ENCODE measurements around the gene RASGRF2.

The RASGRF2 gene

DNA sequence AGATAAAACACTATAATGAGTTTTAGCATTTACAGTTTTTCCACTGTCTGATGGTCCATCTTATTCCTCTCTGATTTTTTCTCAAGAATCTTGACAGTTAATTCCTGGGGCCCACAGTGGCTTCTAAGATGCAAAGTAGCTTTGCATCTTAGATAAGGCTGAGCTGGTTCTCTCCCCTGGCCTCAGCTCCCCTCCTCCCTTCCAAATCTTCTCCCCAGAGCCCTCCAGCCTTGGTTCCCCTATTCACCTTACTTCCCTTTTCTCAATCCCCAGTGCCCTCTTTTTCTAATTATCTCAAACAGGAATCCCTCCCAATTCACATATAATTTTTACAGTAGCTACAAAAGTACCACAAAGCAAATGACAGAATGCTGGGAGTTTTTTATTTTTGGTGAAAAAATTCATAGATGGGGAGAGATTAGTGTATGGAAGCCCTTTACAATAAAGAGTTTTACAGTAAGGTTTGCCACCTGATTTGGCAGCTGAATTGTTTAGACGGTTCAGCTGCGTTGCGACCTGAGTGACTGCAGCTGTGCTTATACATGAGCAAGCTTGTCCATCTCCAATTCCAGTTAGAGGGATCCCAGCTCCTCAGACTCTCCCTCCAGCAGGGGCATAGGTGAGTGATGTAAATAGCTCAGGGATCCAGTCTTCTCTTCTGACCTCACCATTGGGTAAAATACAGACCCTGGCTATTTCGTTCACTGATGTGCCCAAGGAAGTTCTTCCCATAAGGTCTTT, 221.6 kb downstream of the RASGRF2 start:
- ATAC-seq, result no peak

DNA sequence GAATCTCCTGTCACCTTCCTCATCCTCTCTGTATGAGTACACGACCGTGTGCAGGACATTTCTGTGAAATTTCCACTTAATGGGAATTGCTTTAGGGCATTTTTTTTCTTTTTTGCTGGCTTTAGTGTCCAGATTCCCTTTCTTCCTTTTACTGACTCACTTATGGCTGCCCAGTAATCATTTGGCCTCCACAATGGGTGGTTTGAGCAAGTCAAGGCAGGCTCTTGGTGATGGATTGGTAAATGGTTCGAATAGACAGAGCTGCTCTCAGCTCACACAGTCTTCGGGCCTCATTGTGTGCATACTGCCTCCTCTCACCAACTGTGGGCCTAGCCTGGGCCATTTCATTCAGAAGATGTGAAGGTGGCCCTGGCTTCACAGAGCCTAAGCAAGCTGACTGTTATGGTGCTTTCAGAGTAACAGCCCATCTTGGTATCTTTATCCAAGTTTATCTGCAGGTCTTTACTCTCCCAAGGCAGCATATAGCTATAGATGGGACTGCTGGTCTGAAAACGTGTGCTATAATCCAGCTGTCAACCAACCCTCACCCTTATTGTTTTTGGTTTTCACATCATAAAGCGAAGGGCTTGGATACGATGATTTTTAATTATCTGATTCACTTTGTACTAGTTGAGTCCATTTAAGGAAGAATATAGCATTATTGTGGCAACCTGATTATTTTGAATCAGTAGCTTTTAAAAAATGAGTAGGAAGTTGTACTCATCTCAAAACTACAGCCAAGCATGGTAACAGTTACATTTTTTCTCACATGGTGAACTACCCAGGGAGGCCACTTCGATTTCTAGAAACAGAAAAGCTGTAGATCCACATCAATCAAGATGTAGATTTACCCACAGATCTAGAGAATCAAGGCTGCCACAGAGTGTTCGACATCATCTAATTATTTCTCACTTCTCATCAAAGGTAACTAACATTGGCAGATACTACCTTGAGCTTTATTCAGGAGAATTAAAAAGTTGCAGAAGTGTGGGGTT, 222.5 kb downstream of the RASGRF2 start:
- peak; percentile 44 to 45 for ATAC-seq

DNA sequence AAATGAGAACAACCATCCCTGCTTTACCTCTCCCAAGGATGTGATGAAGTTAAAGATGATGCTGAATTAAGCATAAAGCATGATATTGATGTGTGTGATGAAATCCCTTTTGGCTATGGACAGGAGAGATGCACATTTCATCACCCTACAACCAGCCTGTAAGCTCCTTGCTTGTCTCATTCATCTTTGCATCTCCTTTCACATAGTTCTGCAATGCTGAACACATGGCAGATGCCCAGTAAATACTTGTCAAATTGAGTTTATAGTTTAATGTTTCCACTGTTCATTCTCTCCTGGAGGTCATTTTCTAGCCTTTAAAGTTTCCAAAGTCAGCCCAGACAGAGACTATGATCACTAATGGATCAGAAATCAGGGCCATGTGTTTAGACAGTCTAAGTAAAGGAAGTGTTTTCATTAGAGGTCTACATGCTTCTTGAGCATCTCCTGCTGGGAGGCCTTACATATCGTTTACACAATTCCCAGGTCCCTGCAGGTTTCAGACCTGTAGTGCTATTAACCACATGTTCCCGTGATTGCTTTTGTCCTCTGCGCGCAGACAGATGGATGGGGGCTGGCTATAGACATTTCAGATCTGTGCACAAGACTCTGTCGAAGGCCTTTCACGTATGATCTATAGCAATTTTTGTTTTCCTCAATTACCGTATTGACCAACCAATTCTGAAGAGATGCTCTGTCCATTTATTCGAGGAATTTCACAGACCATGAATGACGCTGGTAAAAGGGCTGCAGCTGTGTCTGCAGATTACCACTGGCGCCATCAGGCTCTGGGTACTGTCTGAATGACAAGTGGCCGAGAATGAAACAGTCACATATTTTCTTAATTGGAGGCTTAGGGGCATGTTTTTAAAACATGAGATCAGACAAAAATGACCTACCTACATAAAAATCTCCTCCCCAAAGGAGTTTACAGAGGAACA, 223.9 kb downstream of the RASGRF2 start:
- ATAC-seq, result no peak

DNA sequence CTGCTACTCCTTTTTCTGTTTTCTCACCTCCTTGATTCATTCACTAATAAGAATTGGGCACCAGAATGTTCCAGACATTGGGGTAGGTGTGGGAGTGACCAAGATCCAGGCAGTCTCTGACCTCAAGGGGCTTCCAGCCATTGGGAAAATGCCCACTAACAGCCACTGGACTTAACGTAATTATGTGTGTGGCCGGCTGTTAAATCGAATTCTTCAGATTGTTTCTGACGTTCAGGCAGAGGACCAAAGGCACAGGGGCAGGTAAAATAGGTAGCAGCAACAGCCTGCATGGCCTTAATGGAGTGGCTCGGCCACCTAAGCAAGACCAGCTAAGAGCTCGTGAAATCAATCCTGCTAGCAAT, 224.6 kb downstream of the RASGRF2 start:
- no peak for ATAC-seq

DNA sequence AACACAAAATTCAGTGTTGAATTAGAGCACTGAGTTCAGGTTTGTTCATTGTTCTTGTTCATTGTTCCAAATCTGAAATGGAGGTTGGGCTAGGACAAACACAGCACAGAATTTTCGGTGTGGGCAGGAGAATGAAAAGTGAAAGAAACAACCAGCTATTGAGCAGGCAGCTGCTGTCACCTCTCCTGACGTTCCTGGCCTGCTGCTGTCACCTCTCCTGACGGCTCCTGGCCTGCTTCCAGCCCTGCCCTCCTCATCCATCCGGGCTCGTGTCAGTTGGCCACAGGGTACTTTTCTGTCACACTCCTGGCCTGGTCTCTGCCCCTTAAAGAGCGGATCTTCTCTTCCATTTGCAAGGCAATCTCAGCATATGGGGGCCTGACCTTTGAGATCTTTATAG, 227.7 kb downstream of the RASGRF2 start:
- ATAC-seq, result no peak

DNA sequence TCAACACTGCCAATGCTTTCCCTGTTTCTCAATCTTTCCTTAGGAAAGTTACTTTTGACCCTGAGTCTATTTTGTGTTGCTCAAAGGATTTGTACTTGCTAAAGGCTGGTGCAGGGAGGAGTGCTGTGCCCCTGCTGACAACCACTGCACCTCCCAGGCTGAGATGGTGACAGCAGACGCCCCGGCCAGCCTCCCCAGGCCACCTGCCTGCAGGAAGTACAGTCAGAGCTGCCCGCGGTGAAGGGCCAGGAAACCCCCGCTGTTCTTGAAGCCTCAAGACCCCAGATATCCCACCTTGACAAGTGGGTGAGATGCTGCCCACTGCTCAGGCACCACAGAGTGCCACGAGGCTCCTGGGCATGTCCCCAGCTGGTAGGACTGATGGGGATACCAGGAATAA, 228.8 kb downstream of the RASGRF2 start:
- ATAC-seq, result no peak

DNA sequence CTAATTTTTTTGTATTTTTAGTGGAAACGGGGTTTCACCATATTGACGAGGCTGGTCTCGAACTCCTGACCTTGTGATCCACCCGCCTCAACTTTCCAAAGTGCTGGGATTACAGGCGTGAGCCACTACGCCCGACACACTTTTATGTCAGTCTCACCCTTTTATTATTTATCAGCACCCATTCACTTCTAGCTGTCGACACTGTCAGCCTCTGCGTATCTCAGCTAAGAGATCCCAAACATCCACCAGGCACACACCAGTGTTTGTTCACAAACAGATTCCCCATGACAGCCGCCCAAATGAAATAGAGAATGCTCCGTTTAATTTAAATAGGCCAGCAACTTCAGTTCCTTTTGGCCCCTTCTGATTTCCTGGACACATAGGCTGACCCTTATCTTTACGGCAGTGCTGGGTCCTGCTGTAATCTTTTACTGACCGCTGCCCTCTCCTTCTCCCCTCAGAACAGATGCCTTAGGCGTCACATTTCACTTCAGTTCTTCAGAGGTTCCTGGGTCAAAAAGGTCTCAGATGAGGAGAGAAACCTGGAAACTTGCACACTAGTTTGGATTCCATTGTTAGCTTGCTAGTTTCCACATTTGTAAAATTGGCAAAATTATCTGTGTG, 229.8 kb downstream of the RASGRF2 start:
- no peak for ATAC-seq

DNA sequence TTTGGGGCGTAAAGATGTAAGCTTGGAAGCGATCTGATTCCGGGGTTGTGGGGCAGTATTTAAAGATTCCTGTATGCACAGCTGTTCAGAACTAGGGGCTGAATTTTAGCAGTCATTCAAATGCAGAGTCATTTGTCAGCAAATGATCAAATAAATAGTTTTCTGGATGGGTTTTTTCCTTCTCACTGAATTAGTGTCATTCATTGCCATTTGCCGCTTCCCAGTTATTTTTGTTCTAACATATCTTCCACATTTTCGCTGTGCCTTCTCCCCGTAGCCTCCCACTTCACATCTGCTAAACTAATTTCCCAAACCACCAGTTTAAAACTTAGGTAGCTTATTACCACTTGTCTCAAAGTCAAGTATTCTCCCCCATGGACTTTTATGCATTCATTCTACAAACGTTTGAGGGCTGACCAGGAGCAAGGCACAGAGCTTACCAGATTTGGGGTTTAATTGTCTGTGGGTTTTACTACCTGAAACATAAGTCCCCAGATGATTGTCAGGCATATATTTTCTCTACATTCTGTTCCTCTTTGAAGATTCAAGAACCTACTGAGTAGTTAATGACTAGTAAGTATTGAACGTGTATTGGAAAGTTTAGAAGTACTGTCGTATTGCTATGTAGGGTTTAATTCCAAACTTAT, 231.7 kb downstream of the RASGRF2 start:
- ATAC-seq, result no peak

DNA sequence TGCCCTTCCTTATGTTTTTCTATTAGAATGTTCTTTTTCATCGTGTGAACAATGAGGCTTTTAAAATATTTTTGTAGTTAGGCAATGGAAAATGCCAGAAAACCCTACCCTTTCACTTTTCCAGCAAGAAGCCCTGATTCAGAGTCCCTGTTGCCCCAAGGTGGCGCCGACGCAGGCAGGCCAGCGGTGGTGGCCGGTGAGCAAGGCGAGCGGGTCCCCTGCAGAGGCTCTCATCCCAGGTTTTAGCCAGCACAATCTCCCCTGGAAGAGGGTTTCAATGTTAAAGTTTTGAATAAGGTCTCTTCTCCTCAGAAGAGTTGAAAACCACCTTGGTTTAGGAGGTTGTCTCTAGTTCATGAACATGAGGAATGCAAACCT, 232.2 kb downstream of the RASGRF2 start:
- ATAC-seq, result no peak

DNA sequence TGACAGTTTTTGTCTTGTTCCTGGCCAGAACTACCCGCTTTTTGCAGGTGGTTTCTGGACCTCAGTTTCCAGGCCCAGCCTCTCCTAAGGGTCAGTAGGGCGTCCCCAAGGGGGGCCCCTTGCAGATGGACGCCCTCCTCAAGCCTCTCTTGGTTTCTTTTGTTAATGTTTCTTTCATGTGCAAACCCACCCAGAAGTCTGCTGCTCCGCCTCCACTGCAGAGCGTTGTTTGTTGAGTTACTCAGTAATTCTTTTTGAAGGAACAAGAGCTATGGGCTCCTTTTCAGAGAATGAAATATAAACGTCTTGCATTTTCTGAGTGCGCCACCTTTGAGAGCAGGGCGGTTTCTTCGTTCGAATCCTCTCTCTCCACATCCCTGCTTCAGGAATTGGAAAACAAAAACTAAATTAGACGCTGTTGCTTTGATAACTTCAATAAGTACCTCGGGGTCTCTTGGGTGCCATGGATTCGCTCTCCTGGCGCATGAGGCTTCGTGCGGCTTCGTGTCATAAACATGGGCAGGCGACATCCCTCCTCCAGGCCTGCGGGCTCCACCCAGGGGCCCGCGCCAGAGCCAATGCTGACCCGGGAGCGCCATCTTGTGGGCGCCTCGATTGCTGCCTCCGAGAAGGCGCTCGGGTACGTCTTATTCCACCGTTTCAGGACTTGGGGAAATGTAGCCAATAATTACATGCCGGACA, 234.6 kb downstream of the RASGRF2 start:
- ATAC-seq, result peak; percentile 96 to 98

DNA sequence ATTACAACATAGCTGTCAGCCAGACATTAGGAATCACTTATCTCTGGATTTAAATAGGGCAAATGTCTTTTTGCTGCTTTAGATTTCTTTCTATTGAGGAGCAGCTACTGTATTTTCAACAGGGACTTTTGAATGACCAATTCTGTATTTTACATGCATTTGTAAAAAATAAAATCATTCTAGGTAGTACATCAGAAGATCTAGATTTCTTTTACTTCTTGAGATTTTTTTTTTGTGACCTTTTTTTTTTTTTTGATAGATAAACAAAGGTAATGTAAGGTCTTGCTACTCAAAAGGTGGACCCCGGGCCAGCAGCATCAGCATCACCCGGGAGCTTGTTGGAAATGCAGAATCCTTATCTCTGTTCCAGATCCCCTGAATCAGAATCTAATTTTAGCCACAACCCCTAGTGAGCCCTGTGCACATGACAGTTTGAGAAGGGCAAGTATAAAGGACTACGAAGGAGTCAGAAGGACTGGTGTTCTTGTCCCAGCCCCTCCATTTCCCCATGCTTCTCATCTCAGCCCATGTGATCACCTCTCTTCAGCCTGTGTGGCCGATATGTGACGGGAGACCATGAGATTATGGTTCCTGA, 235.3 kb downstream of the RASGRF2 start:
- ATAC-seq, result no peak

DNA sequence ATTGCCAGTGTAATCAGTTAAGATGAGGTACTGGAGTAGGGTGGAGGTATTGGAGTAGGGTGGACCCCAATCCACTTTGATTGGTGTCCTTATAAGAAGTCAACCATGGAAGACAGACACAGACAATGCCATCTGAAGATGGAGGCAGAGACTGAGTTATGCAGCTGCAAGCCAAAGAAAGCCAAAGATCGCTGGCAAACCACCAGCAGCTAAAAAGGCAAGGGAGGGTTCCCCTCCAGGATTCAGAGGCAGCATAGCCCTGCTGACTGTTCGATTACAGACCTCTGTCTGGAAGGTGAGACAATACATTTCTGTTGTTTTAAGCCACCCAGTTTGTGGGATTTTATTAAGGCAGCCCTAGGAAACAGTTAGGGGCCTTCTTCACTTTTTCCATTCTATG, 242.5 kb downstream of the RASGRF2 start:
- ATAC-seq, result no peak

DNA sequence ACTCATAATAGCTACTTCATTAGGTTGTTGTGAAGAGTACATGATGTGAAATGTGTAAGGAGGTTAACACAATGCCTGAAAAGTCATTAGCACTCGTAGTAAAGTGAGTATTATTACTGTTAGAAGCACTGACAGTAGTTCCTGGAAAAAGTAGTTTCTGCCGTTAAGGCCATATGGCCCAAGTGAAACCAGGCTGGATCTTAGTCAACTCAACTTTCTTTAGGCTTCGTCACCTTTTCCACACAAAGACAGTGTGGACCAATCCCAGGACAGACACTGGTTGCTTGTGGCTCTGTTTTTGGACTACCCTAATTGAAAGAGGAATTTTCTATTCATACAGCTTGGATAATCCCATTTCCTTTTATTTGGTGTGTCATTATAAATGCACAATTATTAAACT, 243.6 kb downstream of the RASGRF2 start:
- no peak for ATAC-seq

DNA sequence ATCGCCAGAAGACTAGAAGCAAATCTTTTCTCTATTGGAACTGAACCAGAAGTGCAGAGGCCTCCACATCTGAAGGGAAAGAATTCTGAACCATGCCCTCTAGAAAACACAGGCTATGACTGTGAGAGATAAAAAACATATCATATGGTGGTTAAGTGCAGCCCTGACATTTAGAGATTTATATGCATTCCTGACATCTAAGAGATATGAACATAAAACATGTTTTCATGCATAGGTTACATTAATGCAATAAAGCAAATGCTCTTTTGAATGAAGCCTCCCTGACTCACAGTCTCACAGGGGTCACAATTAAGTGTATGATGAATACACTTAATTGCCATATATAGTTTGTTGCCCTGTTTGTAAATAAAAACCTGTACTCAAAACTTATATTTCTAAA, 244.0 kb downstream of the RASGRF2 start:
- no peak for ATAC-seq

DNA sequence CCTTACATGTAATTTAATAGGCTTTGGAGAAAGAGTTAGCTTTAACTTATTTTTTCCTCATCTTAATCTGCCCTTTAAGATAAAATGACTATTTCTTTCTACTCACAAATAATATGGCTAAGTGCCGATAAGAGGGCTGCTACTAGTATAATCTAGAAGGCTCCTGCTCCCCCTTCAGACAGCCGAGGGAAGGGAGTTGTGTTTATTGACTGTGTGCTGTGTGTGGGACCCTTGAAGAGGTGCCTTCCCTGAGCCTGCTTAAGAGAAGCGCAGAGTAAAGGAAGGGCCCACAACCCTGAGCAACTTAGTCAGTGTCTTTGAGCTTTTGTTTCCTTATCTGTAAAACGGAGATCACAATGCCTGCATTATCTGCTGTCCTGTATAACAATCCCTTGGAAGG, 244.9 kb downstream of the RASGRF2 start:
- ATAC-seq, result no peak

DNA sequence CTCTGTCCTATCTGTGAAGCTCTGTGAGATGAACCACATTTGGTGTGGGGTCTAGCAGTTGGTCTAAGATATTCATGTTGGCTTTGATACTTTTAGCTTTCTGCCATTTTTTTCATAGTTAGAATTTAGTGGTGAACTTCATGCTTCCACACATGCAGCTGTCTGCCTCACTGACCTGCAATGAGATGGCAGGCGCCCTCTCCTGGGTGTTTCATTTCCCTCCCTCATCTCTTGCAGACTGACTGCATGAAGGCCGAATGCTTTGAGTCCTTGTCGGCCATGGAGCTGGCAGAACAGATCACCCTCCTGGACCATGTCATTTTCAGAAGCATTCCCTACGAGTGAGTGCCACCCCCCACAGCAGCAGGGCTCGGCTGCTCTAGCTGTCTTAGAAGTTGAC, 246.8 kb downstream of the RASGRF2 start:
- no peak for ATAC-seq

DNA sequence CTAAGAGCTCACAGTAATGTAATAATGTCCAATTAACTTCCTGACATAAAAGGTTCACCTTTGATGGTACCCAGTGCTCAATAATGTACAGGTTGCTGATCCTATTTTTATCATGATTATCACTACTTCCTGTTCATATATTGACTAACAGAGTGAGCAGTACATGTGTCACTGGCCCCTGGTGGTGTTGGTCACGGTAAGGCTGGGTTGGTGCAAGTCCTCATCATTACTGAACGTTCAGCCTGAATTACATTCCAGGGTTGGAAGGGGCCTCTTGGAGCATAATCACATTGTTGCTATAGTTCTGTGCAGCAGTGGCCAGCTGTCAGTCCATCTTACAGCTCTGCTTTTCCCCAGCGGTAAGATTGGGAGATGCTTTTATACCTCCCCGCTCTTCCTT, 248.7 kb downstream of the RASGRF2 start:
- peak; percentile 14 to 18 for ATAC-seq

DNA sequence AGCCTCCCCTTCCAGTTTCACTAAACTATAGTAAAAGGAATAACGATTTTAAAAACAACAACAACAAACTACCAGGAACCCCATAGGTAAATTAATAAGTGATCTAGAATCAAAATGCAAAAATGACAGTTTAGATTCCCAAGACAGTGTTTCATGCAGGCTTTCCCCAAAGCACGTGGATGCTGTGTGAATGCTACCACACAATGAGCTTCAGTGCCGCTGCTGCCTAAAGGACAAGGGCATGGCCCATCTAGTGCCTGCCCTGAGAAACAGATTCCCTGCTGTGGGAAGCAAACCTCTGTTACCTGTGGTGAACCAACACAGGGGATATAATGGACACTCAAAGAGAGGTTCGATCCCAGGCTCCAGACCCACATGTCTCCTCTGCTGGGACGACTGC, 249.2 kb downstream of the RASGRF2 start:
- ATAC-seq, result no peak

DNA sequence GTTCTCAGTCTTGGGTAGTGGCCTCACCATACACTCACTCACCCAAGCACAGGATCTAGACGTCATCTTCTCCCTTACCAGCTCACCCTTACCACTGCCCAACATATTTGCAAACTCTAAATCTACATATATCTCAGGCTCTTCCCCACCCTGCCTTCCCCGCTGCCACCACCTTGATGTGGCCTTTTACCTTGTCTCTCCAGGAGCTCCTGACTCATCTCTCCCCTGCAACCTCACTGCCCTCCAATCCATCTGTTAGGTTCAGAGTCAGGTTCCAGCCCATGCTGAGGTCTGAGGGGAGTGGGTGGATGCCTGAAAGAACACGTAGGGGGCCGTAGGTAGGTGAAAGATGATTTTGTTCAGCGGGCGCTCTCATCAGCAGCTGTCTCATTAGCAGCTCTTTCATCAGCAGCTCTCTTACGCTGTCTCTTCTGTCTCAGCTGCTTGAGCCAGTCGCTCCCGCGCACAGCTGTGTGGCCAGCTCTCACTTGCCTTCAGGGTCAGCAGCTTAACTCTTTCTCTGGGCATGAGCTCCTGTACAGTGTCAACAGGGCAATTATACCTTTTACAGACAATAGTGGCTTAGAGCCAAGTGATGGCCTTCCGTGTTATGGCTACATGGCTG, 249.8 kb downstream of the RASGRF2 start:
- ATAC-seq, result peak; percentile 66 to 73

DNA sequence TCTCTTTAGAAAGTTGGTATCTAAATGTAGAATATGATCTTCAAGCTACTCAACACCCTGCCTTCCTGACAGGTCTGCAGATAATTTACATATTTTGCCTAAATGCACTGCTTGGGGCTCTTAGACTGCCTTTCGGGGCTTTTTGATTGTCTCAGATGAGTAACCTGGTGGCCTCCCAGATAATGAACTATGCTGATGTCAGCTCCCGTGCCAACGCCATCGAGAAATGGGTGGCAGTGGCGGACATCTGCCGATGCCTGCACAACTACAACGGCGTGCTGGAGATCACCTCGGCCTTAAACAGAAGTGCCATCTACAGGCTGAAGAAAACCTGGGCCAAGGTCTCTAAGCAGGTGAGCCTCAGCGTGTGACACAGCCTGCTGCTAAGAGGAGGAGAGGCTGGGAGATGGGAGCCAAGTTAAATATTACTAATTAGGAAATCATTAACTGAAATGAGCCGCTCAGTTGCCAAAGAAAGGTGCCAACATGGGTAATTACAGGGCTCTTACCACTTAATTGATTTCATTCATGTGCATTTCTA, 252.1 kb downstream of the RASGRF2 start:
- ATAC-seq, result peak; percentile 49 to 58
